Fibroblast of pulmonary artery (primary cell): Measurements from ENCODE around the gene HOXA3.
A peak's percentile ranks its signal among the peaks of the same experiment; 100 is the strongest.

Source experiments
- DNase-seq: peaks from one replicate; pipeline ENCODE4 v3.0.0-alpha.2; 2010; ENCODE audit warnings: low read depth
- H3K4me3 ChIP-seq: replicated peaks from 2 replicates; pipeline ENCODE4 v1.5.1; 2011; ENCODE audit warnings: low read depth, mild to moderate bottlenecking, control low read depth, low read length, moderate library complexity
- TF ChIP-seq, protein P1 (sequence below): IDR thresholded peaks from 2 replicates; pipeline ENCODE4 v1.5.1; 2011; ENCODE audit warnings: mild to moderate bottlenecking, control low read depth, low read length, inconsistent platforms; ENCODE audit errors: missing control alignments

HOXA3 gene

DNA sequence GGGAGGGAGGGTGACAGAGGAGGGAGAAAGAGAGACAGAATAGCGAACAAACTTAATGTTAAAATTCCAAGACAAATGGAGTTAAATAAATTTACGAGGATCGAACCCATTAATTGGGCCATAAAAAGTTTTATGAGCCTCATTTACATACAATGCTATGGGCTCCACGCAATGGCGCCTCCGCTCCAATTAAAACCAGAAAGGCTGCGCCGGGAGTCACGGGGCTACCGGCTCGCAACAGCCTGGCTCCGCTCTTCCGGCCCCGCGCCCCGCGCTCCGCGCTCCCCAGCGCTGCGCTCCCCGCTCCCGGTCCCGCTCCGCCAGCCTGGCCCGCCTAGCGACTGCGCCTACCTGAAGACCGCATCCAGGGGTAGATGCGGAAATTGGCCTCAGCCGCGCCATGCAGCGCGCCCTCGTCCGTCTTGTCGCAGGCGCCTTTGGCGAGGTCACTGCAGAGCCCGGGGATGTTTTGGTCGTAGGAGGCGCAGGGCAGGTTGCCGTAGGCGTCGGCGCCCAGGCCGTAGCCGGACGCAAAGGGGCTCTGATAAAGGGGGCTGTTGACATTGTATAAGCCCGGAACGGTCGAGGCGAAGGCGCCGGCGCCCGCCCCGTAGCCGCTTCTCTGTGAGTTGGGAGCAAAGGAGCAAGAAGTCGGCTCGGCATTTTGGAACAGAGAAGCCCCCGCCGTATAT lies 3.6 kb upstream of the HOXA3 start:
- DNase-seq: no peak
- TF ChIP-seq, protein P1, sequence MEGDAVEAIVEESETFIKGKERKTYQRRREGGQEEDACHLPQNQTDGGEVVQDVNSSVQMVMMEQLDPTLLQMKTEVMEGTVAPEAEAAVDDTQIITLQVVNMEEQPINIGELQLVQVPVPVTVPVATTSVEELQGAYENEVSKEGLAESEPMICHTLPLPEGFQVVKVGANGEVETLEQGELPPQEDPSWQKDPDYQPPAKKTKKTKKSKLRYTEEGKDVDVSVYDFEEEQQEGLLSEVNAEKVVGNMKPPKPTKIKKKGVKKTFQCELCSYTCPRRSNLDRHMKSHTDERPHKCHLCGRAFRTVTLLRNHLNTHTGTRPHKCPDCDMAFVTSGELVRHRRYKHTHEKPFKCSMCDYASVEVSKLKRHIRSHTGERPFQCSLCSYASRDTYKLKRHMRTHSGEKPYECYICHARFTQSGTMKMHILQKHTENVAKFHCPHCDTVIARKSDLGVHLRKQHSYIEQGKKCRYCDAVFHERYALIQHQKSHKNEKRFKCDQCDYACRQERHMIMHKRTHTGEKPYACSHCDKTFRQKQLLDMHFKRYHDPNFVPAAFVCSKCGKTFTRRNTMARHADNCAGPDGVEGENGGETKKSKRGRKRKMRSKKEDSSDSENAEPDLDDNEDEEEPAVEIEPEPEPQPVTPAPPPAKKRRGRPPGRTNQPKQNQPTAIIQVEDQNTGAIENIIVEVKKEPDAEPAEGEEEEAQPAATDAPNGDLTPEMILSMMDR: no peak
- H3K4me3 ChIP-seq: no peak overlapping the region

DNA sequence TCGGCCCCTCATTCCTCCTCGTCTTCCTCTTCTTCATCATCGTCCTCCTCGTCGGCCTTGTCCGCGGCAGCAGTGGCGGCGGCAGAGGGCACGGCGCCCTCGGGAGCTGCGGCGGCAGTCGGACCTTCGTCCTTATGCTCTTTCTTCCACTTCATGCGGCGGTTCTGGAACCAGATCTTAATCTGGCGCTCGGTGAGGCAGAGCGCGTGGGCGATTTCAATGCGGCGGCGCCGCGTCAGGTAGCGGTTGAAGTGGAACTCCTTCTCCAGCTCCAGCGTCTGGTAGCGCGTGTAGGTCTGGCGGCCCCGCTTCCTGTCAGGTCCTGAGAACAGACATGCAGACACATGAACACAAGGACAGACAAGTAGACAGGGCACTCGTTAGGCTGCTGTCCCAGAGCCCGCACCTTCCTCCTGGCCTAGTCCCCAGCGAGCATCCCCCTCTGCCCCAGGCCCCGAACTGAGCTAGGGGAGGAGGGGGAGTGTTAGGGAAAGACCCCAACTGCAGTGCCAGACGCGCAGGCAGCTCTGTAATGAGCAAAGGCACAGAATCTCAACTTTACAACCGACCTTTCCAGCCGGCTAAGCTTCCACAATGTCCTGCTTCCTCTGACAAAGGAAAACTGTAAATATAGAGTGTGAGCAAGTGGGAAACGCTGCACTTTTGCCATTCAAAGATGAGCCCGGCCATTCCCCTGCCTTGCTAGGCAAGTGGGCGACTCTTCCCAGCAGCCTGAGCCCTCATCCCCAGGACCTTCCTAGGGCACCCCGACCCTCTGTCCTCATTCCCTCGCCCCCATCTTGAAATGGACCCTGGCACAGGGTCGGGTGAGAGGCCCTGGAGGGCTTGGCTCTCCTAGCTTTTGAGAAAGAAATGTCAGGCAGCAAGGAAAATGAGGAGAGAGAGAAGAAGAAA lies 2.8 kb upstream of the HOXA3 start:
- no peak for DNase-seq
- no peak overlapping the region for H3K4me3 ChIP-seq

GRCh38 chr7:27154369-27154768 lies 2.0 kb upstream of the HOXA3 start:
- no peak for DNase-seq
- TF ChIP-seq, protein P1: no peak
- no peak overlapping the region for H3K4me3 ChIP-seq

More for the DNA sequence above, 2.8 kb upstream of the HOXA3 start:
- TF ChIP-seq, protein P1: no peak

GRCh38 chr7:27153526-27153925 lies 1.1 kb upstream of the HOXA3 start:
- no peak for DNase-seq
- no peak overlapping the region for H3K4me3 ChIP-seq
- TF ChIP-seq, protein P1: no peak

DNA sequence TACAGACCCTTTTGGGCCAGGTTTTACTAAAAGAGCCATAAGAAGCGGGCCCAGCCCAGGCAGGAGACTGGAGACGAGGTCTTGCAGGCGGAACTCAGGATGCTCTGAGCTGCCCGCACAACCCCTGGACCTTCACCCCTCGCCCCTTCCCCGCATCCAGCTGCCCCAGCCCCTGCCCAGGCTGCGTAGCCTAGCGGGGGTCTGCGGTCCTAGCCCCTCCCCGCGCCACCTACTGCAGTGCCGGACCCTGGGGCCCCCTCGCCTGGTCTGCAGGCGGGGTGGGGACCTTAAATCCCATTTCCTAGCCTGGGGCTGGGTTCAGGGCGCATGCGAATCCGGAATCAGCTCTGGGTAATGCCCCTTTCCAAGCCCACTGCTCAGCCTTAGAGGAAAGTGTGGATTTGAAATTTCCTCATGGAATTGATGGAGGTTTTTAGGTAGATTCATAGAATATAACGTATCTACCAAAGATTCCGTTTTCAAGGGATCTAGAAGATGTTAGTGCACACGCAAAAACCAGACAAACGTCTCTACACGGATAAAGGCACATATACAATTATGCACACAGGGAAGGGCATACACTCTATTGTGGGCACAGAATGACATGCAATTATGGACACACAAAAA lies 546 bp upstream of the HOXA3 start:
- TF ChIP-seq, protein P1: no peak
- no peak overlapping the region for H3K4me3 ChIP-seq
- DNase-seq: no peak

GRCh38 chr7:27151341-27151930 lies 947 bp downstream of the HOXA3 start:
- DNase-seq: no peak
- H3K4me3 ChIP-seq: peak overlapping the region; percentile 38

More at GRCh38 chr7:27151341-27151930, 947 bp downstream of the HOXA3 start:
- TF ChIP-seq, protein P1: no peak
